ENCODE results near the gene ZNF227. TPM values are rescaled to one million over a fixed set of nuclear protein-coding genes. Genes with fewer than 3 reads are reported as not detected.
"Not testable (repeated sequence)": the region's sequence is repeated elsewhere in the genome, so short reads cannot be mapped to it uniquely, and the experiment has no call there.

ZNF227 gene
- total RNA-seq, 2 experiments from 2014 or later = 17.7 to 18.5 TPM

DNA sequence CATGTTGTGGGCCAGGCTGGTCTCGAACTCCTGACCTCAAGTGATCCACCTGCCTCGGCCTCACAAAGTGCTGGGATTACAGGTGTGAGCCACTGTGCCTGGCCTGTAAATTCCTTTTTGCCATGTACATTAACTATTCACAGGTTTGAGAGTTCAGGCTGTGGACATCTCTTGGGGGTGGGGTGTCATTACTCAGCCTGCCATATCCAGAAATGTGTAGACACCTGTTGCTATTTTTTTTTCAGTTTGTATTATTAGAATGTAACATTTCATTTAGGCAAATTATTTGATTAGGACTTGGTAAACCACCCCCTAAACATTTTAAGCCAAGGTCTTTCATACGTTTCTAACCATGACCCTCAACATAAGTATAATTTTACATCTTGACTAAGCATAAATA is 20.5 kb downstream of the ZNF227 start:
- POLR2A ChIA-PET = no interaction called here
- Mint-ChIP-seq H3K9me3 (peaks cover 62% of the 10 kb centered on the region), H3K27me3 (no peaks in the 10 kb centered on the region), H3K4me3 (no peak overlapping the region), H3K4me1 (ENCODE audit: low read depth) (no peaks in the 10 kb centered on the region), H3K36me3 (ENCODE audit: low read depth) (peaks cover 93% of the 10 kb centered on the region), H3K27ac (no peak overlapping the region)
- no peak for ATAC-seq
- intact Hi-C loops (cut with micrococcal nuclease) = no loop called here
- TF ChIP-seq, protein P1, sequence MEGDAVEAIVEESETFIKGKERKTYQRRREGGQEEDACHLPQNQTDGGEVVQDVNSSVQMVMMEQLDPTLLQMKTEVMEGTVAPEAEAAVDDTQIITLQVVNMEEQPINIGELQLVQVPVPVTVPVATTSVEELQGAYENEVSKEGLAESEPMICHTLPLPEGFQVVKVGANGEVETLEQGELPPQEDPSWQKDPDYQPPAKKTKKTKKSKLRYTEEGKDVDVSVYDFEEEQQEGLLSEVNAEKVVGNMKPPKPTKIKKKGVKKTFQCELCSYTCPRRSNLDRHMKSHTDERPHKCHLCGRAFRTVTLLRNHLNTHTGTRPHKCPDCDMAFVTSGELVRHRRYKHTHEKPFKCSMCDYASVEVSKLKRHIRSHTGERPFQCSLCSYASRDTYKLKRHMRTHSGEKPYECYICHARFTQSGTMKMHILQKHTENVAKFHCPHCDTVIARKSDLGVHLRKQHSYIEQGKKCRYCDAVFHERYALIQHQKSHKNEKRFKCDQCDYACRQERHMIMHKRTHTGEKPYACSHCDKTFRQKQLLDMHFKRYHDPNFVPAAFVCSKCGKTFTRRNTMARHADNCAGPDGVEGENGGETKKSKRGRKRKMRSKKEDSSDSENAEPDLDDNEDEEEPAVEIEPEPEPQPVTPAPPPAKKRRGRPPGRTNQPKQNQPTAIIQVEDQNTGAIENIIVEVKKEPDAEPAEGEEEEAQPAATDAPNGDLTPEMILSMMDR (IDR thresholded peaks at IDR 0.05) = no peak
- DNase-seq = no peak
- CTCF ChIA-PET = no interaction called here

DNA sequence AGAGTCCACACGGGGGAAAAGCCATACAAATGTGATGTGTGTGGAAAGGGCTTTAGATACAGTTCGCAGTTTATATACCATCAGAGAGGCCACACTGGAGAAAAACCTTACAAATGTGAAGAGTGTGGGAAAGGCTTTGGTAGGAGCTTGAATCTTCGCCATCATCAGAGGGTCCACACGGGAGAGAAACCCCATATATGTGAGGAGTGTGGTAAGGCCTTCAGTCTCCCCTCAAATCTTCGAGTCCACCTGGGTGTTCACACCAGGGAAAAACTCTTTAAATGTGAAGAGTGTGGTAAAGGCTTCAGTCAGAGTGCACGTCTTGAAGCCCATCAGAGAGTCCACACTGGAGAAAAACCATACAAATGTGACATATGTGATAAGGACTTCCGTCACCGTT is 24.1 kb downstream of the ZNF227 start:
- Mint-ChIP-seq H3K27ac (no peak overlapping the region), H3K4me3 (no peak overlapping the region), H3K27me3 (no peaks in the 10 kb centered on the region), H3K4me1 (ENCODE audit: low read depth) (no peaks in the 10 kb centered on the region), H3K36me3 (ENCODE audit: low read depth) (peaks cover 73% of the 10 kb centered on the region), H3K9me3 (peaks cover 57% of the 10 kb centered on the region)
- CTCF ChIA-PET = no interaction called here
- intact Hi-C loops (cut with micrococcal nuclease) = no loop called here
- ATAC-seq (no peak), DNase-seq (no peak)
- TF ChIP-seq, protein P1 (IDR thresholded peaks at IDR 0.05) = no peak
- POLR2A ChIA-PET = no interaction called here

DNA sequence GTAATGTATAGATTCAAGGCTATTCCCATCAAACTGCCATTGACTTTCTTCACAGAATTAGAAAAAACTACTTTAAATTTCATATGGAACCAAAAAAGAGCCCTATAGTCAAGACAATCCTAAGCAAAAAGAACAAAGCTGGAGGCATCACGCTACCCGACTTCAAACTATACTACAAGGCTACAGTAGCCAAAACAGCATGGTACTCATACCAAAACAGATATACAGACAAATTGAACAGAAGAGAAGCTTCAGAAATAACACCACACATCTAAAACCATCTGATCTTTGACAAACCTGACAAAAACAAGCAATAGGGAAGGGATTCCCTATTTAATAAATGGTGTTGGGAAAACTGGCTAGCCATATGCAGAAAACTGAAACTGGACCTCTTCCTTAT is 40.0 kb downstream of the ZNF227 start:
- H3K27ac Mint-ChIP-seq; DNase-seq; H3K4me1 Mint-ChIP-seq (ENCODE audit: low read depth); ATAC-seq; H3K4me3 Mint-ChIP-seq; intact Hi-C loops (cut with micrococcal nuclease); CTCF ChIA-PET; POLR2A ChIA-PET; H3K27me3 Mint-ChIP-seq: not testable (repeated sequence)
- Mint-ChIP-seq H3K9me3 (peaks cover 73% of the 10 kb centered on the region), H3K36me3 (ENCODE audit: low read depth) (peaks cover 67% of the 10 kb centered on the region)

DNA sequence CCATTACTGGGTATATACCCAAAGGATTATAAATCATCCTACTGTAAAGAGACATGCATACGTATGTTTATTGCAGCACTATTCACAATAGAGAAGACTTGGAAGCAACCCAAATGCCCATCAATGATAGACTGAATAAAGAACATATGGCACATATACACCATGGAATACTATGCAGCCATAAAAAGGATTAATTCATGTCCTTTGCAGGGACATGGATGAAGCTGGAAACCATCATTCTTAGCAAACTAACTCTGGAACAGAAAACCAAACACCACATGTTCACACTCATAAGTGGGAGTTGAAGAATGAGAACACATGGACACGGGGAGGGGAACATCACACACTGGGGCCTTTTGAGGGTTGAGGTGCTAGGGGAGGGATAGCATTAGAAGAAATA is 41.1 kb downstream of the ZNF227 start:
- Mint-ChIP-seq H3K9me3 (peaks cover 79% of the 10 kb centered on the region), H3K36me3 (ENCODE audit: low read depth) (peaks cover 69% of the 10 kb centered on the region)
- intact Hi-C loops (cut with micrococcal nuclease); H3K27ac Mint-ChIP-seq; ATAC-seq; DNase-seq; H3K27me3 Mint-ChIP-seq; POLR2A ChIA-PET; H3K4me3 Mint-ChIP-seq; H3K4me1 Mint-ChIP-seq (ENCODE audit: low read depth); CTCF ChIA-PET: not testable (repeated sequence)

DNA sequence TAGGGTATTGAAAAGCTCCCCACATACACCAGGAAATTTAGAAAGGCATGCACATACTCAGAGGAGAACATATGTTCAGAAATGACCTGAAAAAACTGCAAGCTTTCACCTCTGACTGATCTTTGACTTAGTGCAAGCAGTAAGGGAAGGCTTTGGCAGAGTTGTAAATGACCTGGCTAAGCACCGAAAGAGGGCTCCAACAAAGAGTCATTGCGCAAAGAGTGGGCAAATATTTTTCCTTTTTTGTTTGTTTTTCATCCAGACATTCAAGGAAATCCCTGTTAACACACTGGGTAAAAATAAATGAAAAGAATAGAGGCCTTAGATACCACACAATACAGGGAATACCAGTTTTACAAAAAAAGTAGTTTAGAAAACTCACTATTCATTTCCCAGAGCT is 42.2 kb downstream of the ZNF227 start:
- Mint-ChIP-seq H3K36me3 (ENCODE audit: low read depth) (peaks cover 65% of the 10 kb centered on the region), H3K27me3 (no peaks in the 10 kb centered on the region), H3K27ac (no peak overlapping the region), H3K4me1 (ENCODE audit: low read depth) (no peaks in the 10 kb centered on the region), H3K4me3 (no peak overlapping the region), H3K9me3 (peaks cover 75% of the 10 kb centered on the region)
- TF ChIP-seq, protein P1 (IDR thresholded peaks at IDR 0.05) = no peak
- CTCF ChIA-PET = no interaction called here
- intact Hi-C loops (cut with micrococcal nuclease) = no loop called here
- ATAC-seq = no peak
- POLR2A ChIA-PET = no interaction called here
- DNase-seq = no peak

DNA sequence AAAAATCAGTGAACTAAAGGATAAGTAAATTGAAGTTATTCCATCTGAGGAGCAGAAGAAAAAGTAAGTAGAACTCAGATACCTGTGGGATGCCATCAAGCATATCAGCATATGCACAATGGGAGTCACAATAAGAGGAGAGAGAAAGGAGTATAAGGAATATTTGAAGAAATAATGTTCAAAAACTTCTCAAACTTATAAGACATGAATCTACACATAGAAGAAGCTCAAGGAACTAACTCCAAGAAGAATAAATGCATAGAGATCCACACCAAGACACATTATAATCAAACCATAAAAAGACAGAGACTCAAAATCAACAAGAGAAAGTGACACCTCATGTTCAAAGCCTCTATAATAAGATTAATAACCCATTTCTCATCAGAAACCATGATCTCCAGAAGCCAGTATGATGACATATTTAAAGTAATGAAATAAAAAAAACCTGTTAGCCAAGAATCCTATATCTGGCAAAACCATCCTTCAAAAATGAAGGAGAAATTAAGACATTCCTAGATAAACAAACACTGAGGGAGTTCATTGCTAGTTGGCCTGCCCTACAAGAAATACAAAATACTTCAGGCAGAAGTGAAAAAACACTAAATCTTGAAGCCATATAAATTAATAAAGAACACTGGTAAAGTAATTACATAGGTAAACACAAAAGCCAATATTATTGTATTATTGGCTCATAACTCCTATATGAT is 43.5 kb downstream of the ZNF227 start:
- TF ChIP-seq, protein P1 (IDR thresholded peaks at IDR 0.05) = no peak
- no peak for ATAC-seq
- DNase-seq = no peak
- Mint-ChIP-seq H3K27ac (no peak overlapping the region), H3K4me1 (ENCODE audit: low read depth) (peaks cover 9% of the 10 kb centered on the region), H3K4me3 (no peak overlapping the region), H3K36me3 (ENCODE audit: low read depth) (peaks cover 55% of the 10 kb centered on the region), H3K27me3 (no peaks in the 10 kb centered on the region), H3K9me3 (peaks cover 63% of the 10 kb centered on the region)
- intact Hi-C loops (cut with micrococcal nuclease) = no loop called here
- CTCF ChIA-PET = no interaction called here
- POLR2A ChIA-PET = no interaction called here
